Measurements from ENCODE around the gene MARCHF2.
A peak's percentile ranks its signal among the peaks of the same experiment; 100 is the strongest.
"Not testable (repeated sequence)": the region's sequence is repeated elsewhere in the genome, so short reads cannot be mapped to it uniquely, and the experiment has no call there.

The MARCHF2 gene

DNA sequence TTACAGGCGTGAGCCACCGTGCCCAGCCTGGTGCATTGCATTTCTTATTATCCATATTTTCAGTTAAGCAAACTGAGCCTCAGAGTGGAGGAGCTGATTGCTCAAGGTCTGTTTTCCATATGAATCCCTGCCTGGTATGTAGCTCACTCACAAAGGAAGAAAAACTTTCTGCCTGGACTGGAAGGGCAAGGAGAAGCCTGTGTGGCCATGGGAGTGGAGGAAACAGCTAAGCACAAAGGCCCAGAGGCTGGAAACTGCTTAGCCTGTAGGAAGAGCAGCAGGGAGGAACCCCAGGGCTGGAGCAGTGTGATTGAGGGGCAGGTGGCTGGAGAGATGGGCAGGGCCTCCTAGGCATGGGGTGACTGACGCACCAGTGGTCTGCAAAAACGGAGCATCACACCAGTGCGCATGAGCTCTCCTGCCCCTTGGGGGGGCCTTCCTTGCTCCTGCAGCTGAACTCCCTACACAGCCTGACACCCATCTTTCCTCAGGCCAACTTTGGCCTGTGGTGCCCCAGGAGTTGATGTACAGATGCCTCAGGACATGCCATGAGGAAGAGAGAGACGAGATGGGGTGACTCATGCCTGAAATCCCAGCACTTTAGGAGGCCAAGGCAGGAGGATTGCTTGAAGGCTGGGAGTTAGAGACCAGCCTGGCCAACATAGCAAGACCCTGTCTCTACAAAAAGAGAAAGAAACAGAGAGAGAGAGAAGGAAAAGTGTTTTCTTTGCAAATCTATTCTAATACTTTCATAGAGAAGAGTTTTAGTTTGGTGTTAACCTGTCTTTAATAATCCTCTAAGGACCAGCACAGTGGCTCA lies 28.8 kb downstream of the MARCHF2 start:
- no peak for DNase-seq (ENCODE audit: low read depth, low spot score)
- Histone ChIP-seq H3K9me3 (ENCODE audit: control insufficient read depth, insufficient read depth, low read length) (no peaks in the 10 kb centered on the region), H3K4me3 (ENCODE audit: low read length) (no peak overlapping the region), H3K36me3 (ENCODE audit: control insufficient read depth, insufficient read depth, low read length) (no peaks in the 10 kb centered on the region), H3K4me1 (ENCODE audit: control insufficient read depth, insufficient read depth, low read length) (peaks cover under 1% of the 10 kb centered on the region; the same call in 1 of the 2 replicates), H3K27ac (ENCODE audit: low read length) (peak overlapping the region; percentile 47), H3K27me3 (ENCODE audit: control insufficient read depth, insufficient read depth, low read length) (no peaks in the 10 kb centered on the region)
- WGBS (ENCODE audit: insufficient coverage, insufficient read length), result no CpG with 5 or more reads among the region's 6 CpGs

DNA sequence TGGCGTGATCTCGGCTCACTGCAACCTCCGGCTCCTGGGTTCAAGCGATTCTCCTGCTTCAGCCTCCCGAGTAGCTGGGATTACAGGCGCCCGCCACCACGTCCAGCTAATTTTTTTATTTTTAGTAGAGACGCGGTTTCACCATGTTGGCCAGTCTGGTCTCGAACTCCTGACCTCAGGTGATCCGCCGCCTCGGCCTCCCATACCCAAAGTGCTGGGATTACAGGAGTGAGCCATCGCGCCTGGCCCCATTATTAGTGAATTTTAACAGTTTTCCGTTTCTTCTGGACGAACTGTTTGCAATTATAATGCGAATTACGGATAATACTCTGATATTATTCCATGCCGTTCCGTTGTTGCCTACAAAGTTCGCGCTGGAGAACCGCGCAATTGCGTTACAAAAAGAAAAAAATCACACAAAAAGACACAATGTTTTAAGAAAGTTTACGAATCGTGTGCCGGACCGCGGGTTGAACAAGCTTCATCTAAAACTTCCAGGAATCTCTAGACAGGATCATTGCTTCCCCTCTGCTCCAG lies 31.1 kb downstream of the MARCHF2 start:
- not testable (repeated sequence) for H3K27ac ChIP-seq (ENCODE audit: low read length)
- peak overlapping the region; percentile 79; the same call in 1 of the 2 replicates for H3K4me3 ChIP-seq (ENCODE audit: low read length)

DNA sequence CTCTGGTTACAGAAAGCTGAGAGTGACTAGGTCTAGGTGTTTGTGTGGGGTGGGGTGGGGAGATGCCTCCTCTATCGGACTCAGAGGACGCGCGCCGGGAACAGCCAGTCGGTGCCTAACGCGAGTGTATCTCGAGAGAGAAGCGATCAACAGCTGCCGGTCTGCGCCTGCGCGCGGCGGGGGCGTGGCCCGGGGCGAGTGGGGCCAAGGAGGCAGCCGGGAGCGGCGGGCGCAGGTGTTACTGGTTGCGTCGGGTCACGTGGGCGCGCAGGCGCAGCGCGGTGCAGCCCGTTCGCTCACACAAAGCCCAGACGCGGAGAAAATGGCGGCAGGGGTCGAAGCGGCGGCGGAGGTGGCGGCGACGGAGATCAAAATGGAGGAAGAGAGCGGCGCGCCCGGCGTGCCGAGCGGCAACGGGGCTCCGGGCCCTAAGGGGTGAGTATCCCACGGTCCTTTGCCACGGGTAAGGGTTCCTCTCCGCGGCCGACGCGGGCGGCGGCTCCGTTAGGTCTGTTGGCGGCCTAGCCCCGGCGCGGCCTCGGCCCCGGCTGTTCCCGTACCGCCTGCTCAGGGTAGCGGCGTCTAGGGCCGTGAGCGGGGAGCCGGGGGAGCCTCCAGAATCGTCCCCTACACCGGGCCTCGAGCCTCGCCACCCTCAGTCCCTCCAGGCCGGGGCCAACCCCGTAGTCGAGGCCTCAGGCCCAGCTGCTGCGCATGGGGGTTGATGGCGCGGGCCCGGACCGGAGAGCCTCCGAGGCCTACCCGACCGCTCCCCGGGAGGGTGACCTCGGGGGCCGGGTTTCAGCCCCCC lies 31.8 kb downstream of the MARCHF2 start, which contains the start of gene HNRNPM:
Gene HNRNPM (plus strand): TSS at position 299 of the 811 bp plus-strand sequence. CDS start 24 bp downstream, at position 323.
- Histone ChIP-seq H3K4me3 (ENCODE audit: low read length) (peak within 1 kb of the TSS; percentile 79), H3K36me3 (ENCODE audit: control insufficient read depth, insufficient read depth, low read length) (no peaks in the 10 kb centered on the region), H3K27me3 (ENCODE audit: control insufficient read depth, insufficient read depth, low read length) (no peaks in the 10 kb centered on the region), H3K9me3 (ENCODE audit: control insufficient read depth, insufficient read depth, low read length) (no peaks in the 10 kb centered on the region), H3K27ac (ENCODE audit: low read length) (no peak within 1 kb of the TSS), H3K4me1 (ENCODE audit: control insufficient read depth, insufficient read depth, low read length) (peaks cover 2% of the 10 kb centered on the region; the same call in 1 of the 2 replicates)
- DNase-seq (ENCODE audit: low read depth, low spot score), result peak; percentile 86
- WGBS (ENCODE audit: insufficient coverage, insufficient read length), result no CpG with 5 or more reads among the region's 93 CpGs

More for the DNA sequence above, 31.1 kb downstream of the MARCHF2 start:
- not testable (repeated sequence) for DNase-seq (ENCODE audit: low read depth, low spot score); H3K36me3 ChIP-seq (ENCODE audit: control insufficient read depth, insufficient read depth, low read length); H3K9me3 ChIP-seq (ENCODE audit: control insufficient read depth, insufficient read depth, low read length); H3K27me3 ChIP-seq (ENCODE audit: control insufficient read depth, insufficient read depth, low read length); H3K4me1 ChIP-seq (ENCODE audit: control insufficient read depth, insufficient read depth, low read length)
- WGBS (ENCODE audit: insufficient coverage, insufficient read length), result no CpG with 5 or more reads among the region's 32 CpGs

DNA sequence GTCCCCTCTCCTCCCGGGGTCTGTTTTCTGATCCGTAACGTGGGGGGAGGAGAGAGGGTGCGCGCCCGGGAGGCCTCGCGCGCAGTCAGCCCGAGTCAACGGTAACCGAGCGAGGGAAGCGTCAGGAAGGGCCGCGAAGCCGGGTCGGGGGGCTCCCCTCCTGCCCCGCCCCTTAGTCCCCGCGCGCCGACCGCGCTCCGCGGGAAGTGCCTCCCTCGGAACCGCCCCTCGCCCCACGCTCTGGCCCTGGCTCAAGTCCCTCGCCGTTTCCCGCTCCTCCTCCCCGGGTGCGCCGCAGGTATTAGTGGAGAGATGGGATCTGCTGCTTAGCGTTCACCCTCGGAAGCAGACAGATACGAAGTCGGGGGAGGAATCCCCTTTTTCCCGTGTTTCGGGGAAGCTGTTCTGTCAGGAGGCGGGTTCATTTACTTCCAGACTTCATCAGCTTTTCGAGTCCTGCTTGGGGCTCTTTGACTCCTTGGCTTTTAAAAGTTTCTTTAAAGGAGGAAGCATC lies 32.4 kb downstream of the MARCHF2 start:
- Histone ChIP-seq H3K4me3 (ENCODE audit: low read length) (peak overlapping the region; percentile 79), H3K27me3 (ENCODE audit: control insufficient read depth, insufficient read depth, low read length) (no peaks in the 10 kb centered on the region), H3K27ac (ENCODE audit: low read length) (no peak overlapping the region), H3K4me1 (ENCODE audit: control insufficient read depth, insufficient read depth, low read length) (peaks cover 3% of the 10 kb centered on the region; the same call in 1 of the 2 replicates), H3K36me3 (ENCODE audit: control insufficient read depth, insufficient read depth, low read length) (no peaks in the 10 kb centered on the region), H3K9me3 (ENCODE audit: control insufficient read depth, insufficient read depth, low read length) (no peaks in the 10 kb centered on the region)
- no CpG with 5 or more reads among the region's 45 CpGs for WGBS (ENCODE audit: insufficient coverage, insufficient read length)
- DNase-seq (ENCODE audit: low read depth, low spot score), result no peak

DNA sequence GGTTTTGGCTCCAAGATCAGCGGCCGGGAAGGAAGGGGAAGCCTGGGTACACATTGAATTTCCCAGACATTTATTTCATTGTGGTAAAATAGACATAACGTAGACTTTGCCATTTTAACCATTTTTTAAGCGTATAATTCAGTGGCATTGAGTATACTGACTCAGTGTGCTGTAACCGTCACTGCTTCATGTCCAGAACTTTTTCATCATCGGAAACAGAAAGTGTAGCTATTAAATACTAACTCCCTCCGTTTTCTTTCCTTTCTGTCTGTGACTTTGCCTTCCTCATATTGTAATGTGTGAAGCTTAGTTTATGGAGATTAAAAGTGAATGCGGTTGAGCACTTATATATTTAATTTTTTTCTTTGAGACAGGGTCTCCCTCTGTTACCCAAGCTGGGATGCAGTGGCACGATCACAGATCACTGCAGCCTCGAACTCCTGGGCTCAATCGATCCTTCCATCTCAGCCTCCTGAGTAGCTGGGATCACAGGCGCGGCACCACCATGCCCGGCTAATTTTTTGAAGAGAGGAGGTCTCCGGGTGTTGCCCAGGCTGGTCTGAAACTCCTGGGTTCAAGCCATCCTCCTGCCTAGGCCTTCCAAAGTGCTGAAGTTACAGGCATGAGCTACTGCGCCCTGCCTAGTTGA lies 33.1 kb downstream of the MARCHF2 start:
- H3K4me3 ChIP-seq (ENCODE audit: low read length), result peak overlapping the region; percentile 79; the same call in 1 of the 2 replicates
- WGBS (ENCODE audit: insufficient coverage, insufficient read length), result no CpG with 5 or more reads among the region's 16 CpGs
- H3K4me1 ChIP-seq (ENCODE audit: control insufficient read depth, insufficient read depth, low read length), result peaks cover 3% of the 10 kb centered on the region; the same call in 1 of the 2 replicates
- no peak overlapping the region for H3K27ac ChIP-seq (ENCODE audit: low read length)
- no peaks in the 10 kb centered on the region for H3K9me3 ChIP-seq (ENCODE audit: control insufficient read depth, insufficient read depth, low read length)
- DNase-seq (ENCODE audit: low read depth, low spot score), result no peak
- H3K36me3 ChIP-seq (ENCODE audit: control insufficient read depth, insufficient read depth, low read length), result no peaks in the 10 kb centered on the region
- no peaks in the 10 kb centered on the region for H3K27me3 ChIP-seq (ENCODE audit: control insufficient read depth, insufficient read depth, low read length)

DNA sequence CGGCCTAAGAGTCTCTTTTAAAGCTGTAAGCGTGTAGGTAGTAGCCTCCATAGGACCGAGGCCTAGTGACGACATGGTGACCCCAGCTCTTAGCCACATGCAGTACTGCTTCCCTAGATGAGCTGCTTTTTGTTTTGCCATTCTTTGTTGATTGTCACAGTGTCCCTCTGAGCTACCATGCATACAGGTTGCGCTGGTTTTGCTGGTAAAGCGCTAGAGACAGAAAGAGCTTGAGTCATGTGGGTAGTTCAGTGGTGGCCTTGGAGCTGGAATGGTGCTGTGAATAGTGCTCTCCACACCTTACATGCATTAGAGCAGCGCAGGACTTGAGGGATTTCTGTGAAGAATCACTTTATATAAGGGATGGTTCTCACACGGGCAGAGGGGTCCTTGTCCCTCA lies 36.7 kb downstream of the MARCHF2 start:
- DNase-seq (ENCODE audit: low read depth, low spot score), result no peak
- no peaks in the 10 kb centered on the region for H3K27me3 ChIP-seq (ENCODE audit: control insufficient read depth, insufficient read depth, low read length)
- H3K36me3 ChIP-seq (ENCODE audit: control insufficient read depth, insufficient read depth, low read length), result peaks cover 3% of the 10 kb centered on the region; the same call in 1 of the 2 replicates
- no peaks in the 10 kb centered on the region for H3K9me3 ChIP-seq (ENCODE audit: control insufficient read depth, insufficient read depth, low read length)
- no peak overlapping the region for H3K4me3 ChIP-seq (ENCODE audit: low read length)
- WGBS (ENCODE audit: insufficient coverage, insufficient read length), result no CpG with 5 or more reads among the region's 8 CpGs
- no peak overlapping the region for H3K27ac ChIP-seq (ENCODE audit: low read length)
- peaks cover 4% of the 10 kb centered on the region; the same call in 1 of the 2 replicates for H3K4me1 ChIP-seq (ENCODE audit: control insufficient read depth, insufficient read depth, low read length)

DNA sequence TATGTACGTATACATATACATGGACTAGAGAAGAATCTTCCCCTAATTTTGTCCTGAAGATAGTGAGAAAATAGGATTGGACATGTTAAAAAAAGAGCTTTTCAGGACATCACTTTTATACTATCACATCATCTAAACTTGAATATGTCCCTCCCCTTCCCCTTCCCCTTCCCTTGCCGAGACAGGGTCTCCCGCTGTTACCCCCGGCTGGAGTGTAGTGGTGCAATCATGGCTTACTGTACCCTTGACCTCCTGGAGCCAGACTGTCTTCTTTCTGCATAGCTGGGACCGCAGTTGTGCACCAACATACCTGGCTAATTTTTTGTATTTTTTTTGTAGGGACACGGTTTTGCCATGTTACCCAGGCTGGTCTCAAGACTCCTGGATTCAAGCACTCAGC lies 38.3 kb downstream of the MARCHF2 start:
- no peak for DNase-seq (ENCODE audit: low read depth, low spot score)
- peaks cover 3% of the 10 kb centered on the region; the same call in 1 of the 2 replicates for H3K36me3 ChIP-seq (ENCODE audit: control insufficient read depth, insufficient read depth, low read length)
- WGBS (ENCODE audit: insufficient coverage, insufficient read length), result no CpG with 5 or more reads among the region's 6 CpGs
- H3K27me3 ChIP-seq (ENCODE audit: control insufficient read depth, insufficient read depth, low read length), result no peaks in the 10 kb centered on the region
- no peaks in the 10 kb centered on the region for H3K9me3 ChIP-seq (ENCODE audit: control insufficient read depth, insufficient read depth, low read length)
- no peak overlapping the region for H3K4me3 ChIP-seq (ENCODE audit: low read length)
- H3K4me1 ChIP-seq (ENCODE audit: control insufficient read depth, insufficient read depth, low read length), result peaks cover 4% of the 10 kb centered on the region; the same call in 1 of the 2 replicates
- no peak overlapping the region for H3K27ac ChIP-seq (ENCODE audit: low read length)

DNA sequence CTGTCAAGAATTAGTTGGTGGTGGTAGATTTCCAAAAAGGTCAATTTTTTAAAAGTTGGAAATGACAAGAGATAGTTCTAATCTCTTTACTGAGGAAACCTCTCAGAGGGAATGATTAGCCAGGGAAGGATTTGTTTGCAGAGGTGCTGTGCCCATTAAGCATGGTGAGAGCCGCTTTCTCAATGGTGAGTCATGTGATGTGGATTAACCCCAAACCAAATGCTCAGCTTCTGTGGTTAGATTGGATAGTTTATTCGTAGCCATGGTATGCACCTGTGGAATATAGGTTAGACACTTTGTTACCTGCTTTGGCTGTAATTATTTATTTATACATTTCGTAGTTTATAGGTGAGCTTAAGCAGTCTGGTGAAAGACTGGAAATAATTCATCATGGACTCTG lies 38.8 kb downstream of the MARCHF2 start:
- WGBS (ENCODE audit: insufficient coverage, insufficient read length), result no CpG with 5 or more reads among the region's 3 CpGs
- Histone ChIP-seq H3K4me1 (ENCODE audit: control insufficient read depth, insufficient read depth, low read length) (peaks cover 4% of the 10 kb centered on the region; the same call in 1 of the 2 replicates), H3K27ac (ENCODE audit: low read length) (no peak overlapping the region), H3K9me3 (ENCODE audit: control insufficient read depth, insufficient read depth, low read length) (no peaks in the 10 kb centered on the region), H3K4me3 (ENCODE audit: low read length) (no peak overlapping the region), H3K27me3 (ENCODE audit: control insufficient read depth, insufficient read depth, low read length) (no peaks in the 10 kb centered on the region), H3K36me3 (ENCODE audit: control insufficient read depth, insufficient read depth, low read length) (peaks cover 8% of the 10 kb centered on the region; the same call in 1 of the 2 replicates)
- no peak for DNase-seq (ENCODE audit: low read depth, low spot score)

DNA sequence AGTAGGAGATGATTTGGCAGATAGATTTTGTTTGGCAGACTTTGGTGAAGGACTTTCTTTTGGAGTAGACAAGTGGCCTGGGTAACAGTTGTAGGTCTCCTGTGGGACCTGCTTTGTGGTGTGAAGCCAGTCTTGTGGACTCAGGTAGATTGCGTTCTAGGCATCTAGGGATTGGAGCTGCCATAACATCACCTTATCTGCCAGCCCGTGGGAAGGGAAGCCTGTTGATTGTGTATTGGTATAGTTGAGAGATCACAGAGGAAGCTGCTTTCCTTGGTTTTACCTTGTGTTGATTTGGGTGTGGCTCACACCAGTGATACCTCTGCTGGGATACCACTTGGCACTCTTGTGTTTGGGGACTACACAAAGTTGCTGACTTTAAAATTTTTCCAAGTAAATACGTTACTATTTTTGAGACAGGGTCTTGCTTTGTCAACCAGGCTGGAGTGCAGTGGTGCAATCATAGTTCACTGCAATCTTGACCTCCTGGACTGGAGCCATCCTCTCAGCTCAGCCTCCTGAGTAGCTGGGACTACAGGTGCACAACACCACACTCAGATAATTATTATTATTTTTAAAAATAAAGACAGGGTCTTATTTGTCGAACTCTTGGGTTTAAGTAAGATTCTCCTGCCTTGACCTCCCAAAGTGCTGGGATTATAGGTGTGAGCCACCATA lies 39.5 kb downstream of the MARCHF2 start:
- Histone ChIP-seq H3K36me3 (ENCODE audit: control insufficient read depth, insufficient read depth, low read length) (peaks cover 8% of the 10 kb centered on the region; the same call in 1 of the 2 replicates), H3K4me1 (ENCODE audit: control insufficient read depth, insufficient read depth, low read length) (peaks cover 4% of the 10 kb centered on the region; the same call in 1 of the 2 replicates), H3K27ac (ENCODE audit: low read length) (no peak overlapping the region), H3K27me3 (ENCODE audit: control insufficient read depth, insufficient read depth, low read length) (no peaks in the 10 kb centered on the region), H3K4me3 (ENCODE audit: low read length) (no peak overlapping the region), H3K9me3 (ENCODE audit: control insufficient read depth, insufficient read depth, low read length) (no peaks in the 10 kb centered on the region)
- no CpG with 5 or more reads among the region's 4 CpGs for WGBS (ENCODE audit: insufficient coverage, insufficient read length)
- DNase-seq (ENCODE audit: low read depth, low spot score), result no peak
